Activated naive CD4-positive, alpha-beta T cell treated with anti-CD3 and anti-CD28 coated beads, Interleukin-2, amount 50 U/mL, for 72 hours (primary cell): Measurements from ENCODE around the gene ABCB11. TPM values are rescaled to one million over a fixed set of nuclear protein-coding genes. Genes with fewer than 3 reads are reported as not detected.

Experiments used
- ATAC-seq, 2 donors: fragments of 150-1000 bp; cut with Tn5 transposase; 2 replicates each; pipeline ENCODE4 v1.10.0; 2021; ENCODE audit warnings: mild to moderate bottlenecking in 2 of 2, moderate library complexity in 2 of 2
- DNase-seq, 2 donors: peaks; one replicate each; pipeline ENCODE4 v3.0.0; 2021 to 2022; ENCODE audit warnings: low spot score in 2 of 2
- H3K27ac Mint-ChIP-seq, 2 donors: one replicate each; pipeline ENCODE4 v1.8.0; 2022; ENCODE audit warnings: mild to moderate bottlenecking in 2 of 2, mixed read lengths in 2 of 2
- H3K36me3 Mint-ChIP-seq, 2 donors: one replicate each; pipeline ENCODE4 v1.8.0; 2022; ENCODE audit warnings: mixed read lengths in 2 of 2
- H3K9me3 Mint-ChIP-seq, 2 donors: one replicate each; pipeline ENCODE4 v1.8.0; 2022; ENCODE audit warnings: mixed read lengths in 2 of 2
- total RNA-seq, 2 donors: library from RNA; stranded (reverse); gene quantifications; one replicate each; pipeline ENCODE4 v1.2.3, GENCODE V29; 2022

The ABCB11 gene
- total RNA-seq, 2 donors from 2014 or later: not detected

DNA sequence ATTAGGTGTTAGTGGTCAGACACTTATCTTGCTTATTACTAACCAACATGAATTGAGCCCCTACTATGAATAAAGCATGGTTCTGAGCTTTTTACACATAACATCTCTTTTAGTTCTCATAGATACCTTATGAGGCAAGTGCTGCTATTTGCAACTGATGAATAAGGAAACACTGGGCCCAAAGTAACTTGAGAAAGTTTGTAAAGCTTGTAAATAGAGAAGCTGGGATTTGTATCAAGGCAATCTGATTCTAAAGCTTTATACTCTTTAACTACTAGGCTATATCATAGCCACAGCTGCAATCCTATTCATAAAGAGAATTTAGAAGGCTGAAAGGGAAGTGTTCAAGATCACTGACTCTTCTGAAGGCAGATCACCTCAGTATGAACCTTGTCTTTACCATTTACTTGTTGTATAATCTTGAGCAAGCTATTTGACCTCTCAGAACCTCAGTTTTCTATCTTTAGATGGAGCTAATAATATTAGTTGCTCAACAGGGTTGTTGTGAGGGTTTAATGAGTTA lies 60.4 kb downstream of the ABCB11 start:
- Mint-ChIP-seq H3K36me3 (no peaks in the 10 kb centered on the region), H3K27ac (no peak overlapping the region), H3K9me3 (no peaks in the 10 kb centered on the region)
- no peak for DNase-seq
- no peak for ATAC-seq

DNA sequence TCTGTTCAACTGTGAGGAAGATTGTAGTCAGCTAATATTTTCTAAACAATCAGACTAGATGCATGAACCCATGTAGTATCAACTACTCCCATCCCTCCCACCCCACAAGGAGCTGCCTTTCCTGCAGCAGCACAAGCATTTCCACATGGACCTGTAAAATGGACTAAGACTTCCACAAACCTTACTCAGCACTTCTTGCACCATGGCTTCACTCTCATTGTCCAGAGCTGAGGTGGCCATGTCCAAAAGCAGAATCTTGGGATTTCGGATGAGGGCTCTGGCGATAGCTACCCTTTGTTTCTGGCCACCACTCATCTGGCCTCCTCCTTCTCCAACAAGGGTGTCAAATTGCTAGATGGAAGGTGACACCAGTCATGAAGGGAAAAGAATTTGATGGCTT lies 61.3 kb downstream of the ABCB11 start:
- Mint-ChIP-seq H3K9me3 (no peaks in the 10 kb centered on the region), H3K36me3 (no peaks in the 10 kb centered on the region), H3K27ac (no peak overlapping the region)
- no peak for DNase-seq
- ATAC-seq: no peak

DNA sequence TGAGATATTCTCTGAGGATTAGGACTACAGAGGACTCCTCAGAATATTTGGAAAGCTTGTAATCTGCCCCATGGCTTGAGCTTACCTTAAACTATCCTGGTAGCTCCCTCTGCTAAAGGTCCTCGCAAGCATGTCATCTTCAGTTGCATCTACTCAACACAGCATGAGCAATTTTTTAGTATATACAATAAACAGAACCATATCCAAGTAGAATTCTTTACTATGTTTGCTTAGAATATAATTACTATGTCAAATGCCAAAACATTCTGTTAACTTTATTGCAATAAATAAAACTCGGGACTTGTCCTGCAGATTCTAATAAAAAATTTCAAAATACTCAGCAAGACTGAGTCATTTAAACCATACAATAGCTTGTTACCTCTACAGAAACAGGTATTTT lies 62.8 kb downstream of the ABCB11 start:
- no peaks in the 10 kb centered on the region for H3K36me3 Mint-ChIP-seq
- DNase-seq: no peak
- ATAC-seq: no peak
- H3K9me3 Mint-ChIP-seq: no peaks in the 10 kb centered on the region
- no peak overlapping the region for H3K27ac Mint-ChIP-seq

DNA sequence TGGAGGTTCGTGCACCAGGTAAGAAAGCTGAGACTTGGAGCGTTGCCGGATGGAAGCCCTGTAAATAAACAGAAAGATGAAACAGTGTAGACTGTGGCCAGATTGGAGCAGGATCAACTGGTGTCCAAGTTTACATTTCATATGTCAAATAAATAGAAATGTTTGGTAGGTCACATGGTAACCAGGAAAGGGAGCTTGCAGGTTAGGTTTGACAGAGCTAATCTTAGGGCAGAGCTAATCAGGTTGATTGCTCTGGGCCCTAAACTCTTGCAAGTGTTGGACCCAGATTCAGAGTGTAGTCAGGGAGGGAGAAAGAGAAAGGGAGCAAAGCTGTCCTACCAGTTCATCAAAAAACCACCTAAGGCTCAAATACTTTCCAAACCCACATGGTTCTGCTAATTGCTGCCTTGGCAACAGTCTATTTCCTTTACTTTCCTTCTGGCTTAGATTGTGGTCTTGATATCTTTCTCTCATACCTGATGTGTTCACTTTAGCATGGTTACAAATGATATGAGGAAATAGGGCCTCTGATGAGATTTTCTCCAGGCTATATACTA lies 66.8 kb downstream of the ABCB11 start:
- no peaks in the 10 kb centered on the region for H3K9me3 Mint-ChIP-seq
- ATAC-seq (no peak), DNase-seq (no peak)
- no peaks in the 10 kb centered on the region for H3K36me3 Mint-ChIP-seq
- no peak overlapping the region for H3K27ac Mint-ChIP-seq

DNA sequence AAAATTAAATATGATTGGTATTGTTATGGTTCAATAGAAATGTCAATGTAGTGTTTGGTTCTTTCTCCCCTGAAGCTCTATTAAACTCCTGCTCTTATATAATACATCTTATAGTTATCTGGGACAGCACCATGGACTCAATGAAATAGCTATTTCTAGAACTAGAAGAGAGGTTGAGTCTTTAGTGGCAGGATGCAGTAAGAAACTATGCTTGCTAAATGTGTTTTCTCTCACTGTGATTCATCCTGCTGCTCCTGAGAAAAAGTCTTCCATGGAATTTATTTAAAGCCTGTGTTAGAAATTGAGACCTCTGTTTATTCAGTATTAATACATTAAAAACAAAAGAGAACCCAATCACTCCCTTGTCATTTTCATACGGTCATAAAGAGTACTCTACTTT lies 68.5 kb downstream of the ABCB11 start:
- DNase-seq: no peak
- H3K27ac Mint-ChIP-seq: no peak overlapping the region
- H3K9me3 Mint-ChIP-seq: no peaks in the 10 kb centered on the region
- ATAC-seq: no peak
- no peaks in the 10 kb centered on the region for H3K36me3 Mint-ChIP-seq

DNA sequence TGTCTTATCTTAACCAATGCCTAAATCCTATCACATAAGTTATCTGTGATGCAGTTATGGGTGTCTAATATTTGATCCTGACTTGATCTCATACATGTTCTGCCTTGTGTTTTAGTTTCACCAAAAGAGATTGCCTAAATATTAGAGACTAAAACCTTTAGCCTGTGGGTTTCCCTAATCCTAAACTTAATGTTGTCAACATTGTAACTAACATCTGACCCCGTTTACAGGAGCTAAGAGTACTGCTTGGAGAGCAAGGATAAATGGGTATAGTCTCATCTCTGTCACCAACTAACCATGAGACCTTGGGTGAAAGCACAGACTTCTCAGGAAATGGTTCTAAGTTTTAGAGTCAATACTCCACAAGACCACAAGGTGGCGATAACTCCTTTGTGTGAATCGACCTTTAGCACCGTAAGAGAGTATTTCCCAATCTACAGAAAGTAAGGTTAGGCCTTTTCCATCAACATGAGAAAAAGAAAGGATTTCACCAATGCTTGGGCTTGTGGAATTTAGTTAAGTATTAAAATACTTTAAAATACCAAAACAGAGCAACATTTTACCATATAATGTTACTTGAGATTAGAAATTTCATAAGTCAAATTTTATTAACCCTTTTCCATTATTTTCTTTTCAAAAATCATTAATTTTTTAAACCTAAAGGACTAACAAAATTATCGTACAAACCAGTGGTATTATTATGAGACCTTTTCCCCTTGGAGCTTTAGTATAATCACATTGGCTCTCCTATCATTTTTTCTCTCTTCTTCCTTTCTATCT lies 69.5 kb downstream of the ABCB11 start:
- DNase-seq (peak in 1 of 2 donors; percentile 41), ATAC-seq (peak; percentile 69 to 81)
- Mint-ChIP-seq H3K9me3 (no peaks in the 10 kb centered on the region), H3K27ac (no peak overlapping the region), H3K36me3 (no peaks in the 10 kb centered on the region)

DNA sequence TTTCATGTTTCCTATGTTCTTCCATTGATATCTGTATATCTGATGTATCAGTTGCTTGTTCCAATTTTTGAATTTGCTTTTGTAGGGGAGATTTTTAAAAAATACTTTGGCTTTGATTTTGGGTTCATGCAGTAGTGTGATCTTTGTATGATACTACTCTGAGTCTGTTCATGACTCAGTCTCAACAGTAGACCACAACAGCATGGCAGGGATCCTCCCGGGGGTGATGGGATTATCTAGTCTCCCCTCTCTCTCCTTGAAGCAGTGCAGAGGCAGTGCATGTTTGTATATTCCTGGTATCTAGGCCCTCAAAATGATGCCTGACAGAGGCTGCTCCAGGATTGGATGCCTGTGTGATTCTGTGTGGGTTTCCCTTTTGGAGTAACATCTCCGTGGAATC lies 74.7 kb downstream of the ABCB11 start:
- ATAC-seq (peak in 1 of 2 donors; percentile 55), DNase-seq (no peak)
- Mint-ChIP-seq H3K27ac (no peak overlapping the region), H3K36me3 (peaks cover 12 to 15% of the 10 kb centered on the region in 2 donors), H3K9me3 (peaks cover 8 to 15% of the 10 kb centered on the region in 2 donors)

DNA sequence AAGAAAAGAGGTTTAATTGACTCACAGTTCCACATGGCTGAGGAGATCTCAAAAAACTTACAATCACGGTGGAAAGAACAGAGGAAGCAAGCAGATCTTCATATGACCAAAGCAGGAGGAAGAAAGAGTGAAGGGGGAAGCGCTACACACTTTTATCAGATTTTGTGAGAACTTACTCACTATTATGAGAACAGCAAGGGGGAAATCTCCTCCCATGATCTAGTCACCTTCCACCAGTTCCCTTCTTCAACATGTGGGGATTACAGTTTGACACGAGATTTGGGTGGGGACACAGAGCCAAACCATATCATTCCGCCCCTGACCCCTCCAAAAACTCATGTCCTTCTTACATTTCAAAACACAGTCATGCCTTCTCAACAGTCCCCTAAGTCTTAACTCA lies 75.8 kb downstream of the ABCB11 start:
- Mint-ChIP-seq H3K9me3 (peaks cover 8 to 15% of the 10 kb centered on the region in 2 donors), H3K36me3 (peaks cover 12 to 15% of the 10 kb centered on the region in 2 donors), H3K27ac (no peak overlapping the region)
- ATAC-seq: no peak
- no peak for DNase-seq

DNA sequence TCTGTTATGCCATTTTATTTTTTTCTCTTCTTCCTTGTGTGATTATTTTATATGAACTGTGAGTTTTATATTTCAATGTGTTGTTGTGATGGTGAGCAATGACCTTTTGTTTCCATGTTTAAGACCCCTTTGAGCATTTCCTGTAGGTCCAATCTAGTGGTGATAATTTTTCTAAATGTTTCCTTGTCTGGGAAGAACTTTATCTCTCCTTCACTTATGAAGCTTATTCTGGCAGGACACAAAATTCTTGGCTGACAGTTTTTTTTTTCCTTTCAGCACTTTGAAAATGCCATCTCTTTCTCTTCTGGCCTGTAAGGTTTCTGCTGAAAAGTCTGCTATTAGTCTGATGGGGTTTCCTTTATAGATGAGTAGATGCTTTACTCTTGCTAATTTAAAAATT lies 76.9 kb downstream of the ABCB11 start:
- Mint-ChIP-seq H3K27ac (no peak overlapping the region), H3K9me3 (peaks cover 8 to 15% of the 10 kb centered on the region in 2 donors), H3K36me3 (peaks cover 12 to 15% of the 10 kb centered on the region in 2 donors)
- no peak for DNase-seq
- no peak for ATAC-seq

DNA sequence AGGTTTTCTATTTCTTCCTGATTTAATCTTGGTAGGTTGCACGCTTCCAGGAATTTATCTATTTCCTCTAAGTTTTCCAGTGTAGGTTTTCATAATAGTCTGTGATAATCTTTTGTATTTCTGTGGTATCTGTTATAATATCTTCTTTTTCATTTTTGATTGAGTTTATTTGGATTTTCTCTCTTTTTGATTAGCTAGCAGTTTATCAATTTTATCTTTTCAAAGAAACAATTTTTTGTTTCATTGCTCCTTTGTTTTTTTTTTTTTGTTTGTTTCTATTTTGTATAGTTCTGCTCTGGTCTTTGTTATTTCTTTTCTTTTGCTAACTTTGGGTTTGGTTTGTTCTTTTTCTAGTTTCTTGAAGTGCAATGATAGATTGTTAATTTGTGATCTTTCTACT lies 78.7 kb downstream of the ABCB11 start:
- DNase-seq (no peak), ATAC-seq (no peak)
- Mint-ChIP-seq H3K27ac (no peak overlapping the region), H3K9me3 (peaks cover 8 to 15% of the 10 kb centered on the region in 2 donors), H3K36me3 (peaks cover 12 to 15% of the 10 kb centered on the region in 2 donors)

DNA sequence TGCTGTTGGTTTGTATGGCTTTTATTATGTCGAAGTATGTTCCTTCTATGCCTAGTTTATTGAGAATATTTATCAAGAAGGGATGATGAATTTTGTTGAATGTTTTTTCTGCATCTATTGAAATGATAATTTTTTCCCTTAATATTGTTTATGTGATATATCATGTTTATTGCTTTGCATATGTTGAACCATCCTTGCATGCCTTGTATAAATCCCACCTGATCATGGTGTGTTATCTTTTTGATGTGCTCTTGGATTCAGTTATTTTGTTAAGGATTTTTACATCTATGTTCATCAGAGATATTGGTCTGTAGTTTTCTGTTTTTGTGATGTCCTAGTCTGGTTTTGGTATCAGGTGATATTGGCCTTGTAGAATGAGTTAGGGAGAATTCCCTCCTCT lies 79.3 kb downstream of the ABCB11 start:
- ATAC-seq (no peak), DNase-seq (no peak)
- no peak overlapping the region for H3K27ac Mint-ChIP-seq
- peaks cover 8 to 15% of the 10 kb centered on the region in 2 donors for H3K9me3 Mint-ChIP-seq
- peaks cover 12 to 15% of the 10 kb centered on the region in 2 donors for H3K36me3 Mint-ChIP-seq

DNA sequence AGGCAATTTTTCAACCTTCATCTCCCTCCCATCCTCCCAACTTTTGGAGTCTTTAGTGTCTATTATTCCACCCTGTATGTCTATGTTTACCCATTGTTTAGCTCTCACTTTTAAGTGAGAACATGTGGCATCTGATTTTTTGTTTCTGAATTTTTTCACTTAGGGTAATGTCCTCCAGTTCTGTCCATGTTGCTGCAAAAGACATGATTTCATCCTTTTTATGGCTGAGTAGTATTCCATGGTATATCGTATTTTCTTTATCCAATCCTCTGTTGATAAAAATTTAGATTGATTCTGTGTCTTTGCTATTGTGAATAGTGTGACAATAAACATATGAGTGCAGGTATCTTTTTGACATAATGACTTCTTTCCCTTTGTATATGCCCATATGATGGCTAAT lies 81.8 kb downstream of the ABCB11 start:
- no peak for ATAC-seq
- peaks cover 12 to 15% of the 10 kb centered on the region in 2 donors for H3K36me3 Mint-ChIP-seq

DNA sequence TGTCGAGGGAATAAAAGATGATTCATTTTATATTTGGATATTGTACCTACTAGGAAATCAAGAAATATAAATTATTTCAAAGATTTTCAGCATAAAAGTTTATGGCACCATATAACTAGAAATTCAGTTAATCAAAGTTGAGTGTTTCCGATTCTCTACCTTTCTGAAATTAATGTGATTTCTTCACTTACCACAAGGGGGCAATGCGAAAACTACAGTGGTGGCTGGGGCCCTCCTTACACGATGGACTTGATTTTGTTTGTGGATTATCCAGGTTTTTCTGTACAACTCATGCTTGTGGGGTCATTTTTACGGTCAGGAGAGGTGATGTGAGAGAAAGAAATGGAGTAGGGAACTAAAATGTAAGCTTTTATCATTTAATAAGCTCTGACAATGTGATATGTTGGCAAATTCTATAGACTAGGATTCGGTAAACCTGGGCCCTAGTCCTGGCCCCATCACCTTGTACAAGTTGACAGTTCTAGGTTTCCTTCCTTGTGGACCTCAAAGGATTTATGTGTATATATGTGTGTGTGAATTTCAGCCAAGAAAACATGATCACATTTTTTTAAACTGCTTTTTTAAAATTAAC lies 82.4 kb downstream of the ABCB11 start:
- Mint-ChIP-seq H3K9me3 (peaks cover 8 to 10% of the 10 kb centered on the region in 2 donors), H3K36me3 (peaks cover 12 to 15% of the 10 kb centered on the region in 2 donors), H3K27ac (no peak overlapping the region)
- ATAC-seq (no peak), DNase-seq (peak in 1 of 2 donors; percentile 10)

More for the DNA sequence above, 81.8 kb downstream of the ABCB11 start:
- no peak overlapping the region for H3K27ac Mint-ChIP-seq
- H3K9me3 Mint-ChIP-seq: peaks cover 8 to 10% of the 10 kb centered on the region in 2 donors
- DNase-seq: no peak

DNA sequence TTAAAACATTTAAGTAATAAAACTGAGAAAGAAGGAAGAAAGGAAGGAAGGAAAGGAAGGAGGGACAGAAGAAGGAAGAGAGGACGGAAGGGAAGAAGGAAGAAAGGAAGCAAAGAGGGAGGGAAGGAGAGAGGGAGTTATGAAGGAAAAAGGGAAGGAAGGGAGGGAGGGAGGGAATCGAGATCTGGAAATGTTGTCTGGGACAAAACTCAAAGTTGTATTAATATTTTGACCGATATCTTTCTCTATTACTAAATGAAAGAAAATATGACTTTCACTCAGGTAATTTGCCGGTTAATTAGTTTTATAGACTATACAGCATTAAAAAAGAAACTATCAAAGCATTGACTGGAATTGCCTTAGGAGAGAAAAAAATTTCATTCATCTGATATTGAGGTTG lies 85.6 kb downstream of the ABCB11 start:
- ATAC-seq: no peak
- no peak overlapping the region for H3K27ac Mint-ChIP-seq

DNA sequence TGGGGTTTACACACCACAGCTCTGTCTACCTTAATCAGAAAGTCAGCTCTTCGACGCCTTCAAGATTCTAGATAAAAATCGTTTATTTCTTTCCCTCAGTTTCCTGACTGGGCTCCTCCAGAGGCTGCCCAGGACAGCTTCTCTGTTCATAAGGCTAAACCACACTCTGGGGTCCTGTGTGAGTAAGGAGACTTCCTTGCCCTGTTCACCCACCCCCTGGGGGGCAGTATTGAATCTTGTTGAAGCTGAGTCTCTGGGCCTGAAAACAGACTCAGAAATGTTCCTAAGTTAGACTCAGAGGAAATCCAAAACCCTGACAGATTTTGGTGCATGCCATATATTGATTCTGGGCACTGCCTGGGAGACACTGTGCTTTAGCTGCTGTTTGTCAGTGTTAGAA lies 87.1 kb downstream of the ABCB11 start:
- Mint-ChIP-seq H3K27ac (no peak overlapping the region), H3K36me3 (no peaks in the 10 kb centered on the region), H3K9me3 (no peaks in the 10 kb centered on the region)
- ATAC-seq (no peak), DNase-seq (no peak)

More for the DNA sequence above, 85.6 kb downstream of the ABCB11 start:
- no peaks in the 10 kb centered on the region for H3K36me3 Mint-ChIP-seq
- H3K9me3 Mint-ChIP-seq: no peaks in the 10 kb centered on the region
- no peak for DNase-seq

DNA sequence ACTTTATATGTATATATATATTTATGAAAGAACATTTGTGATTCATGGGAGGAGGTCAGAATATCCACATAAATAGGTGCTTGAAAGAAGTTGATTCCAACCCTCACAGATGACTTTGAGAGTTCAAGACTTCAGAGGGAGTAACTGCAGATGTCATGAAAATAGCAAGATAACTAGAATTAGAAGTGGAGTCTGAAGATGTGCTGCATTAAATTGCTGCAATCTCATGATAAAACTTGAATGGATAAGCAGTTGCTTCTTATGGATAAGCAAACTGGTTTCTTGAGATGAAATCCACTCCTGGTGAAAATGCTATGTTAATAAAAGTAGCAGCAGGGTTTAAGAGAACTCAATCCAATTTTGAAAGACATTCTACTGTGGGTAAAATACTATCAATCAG lies 89.8 kb downstream of the ABCB11 start:
- Mint-ChIP-seq H3K27ac (no peak overlapping the region), H3K36me3 (no peaks in the 10 kb centered on the region), H3K9me3 (no peaks in the 10 kb centered on the region)
- no peak for DNase-seq
- ATAC-seq: no peak

DNA sequence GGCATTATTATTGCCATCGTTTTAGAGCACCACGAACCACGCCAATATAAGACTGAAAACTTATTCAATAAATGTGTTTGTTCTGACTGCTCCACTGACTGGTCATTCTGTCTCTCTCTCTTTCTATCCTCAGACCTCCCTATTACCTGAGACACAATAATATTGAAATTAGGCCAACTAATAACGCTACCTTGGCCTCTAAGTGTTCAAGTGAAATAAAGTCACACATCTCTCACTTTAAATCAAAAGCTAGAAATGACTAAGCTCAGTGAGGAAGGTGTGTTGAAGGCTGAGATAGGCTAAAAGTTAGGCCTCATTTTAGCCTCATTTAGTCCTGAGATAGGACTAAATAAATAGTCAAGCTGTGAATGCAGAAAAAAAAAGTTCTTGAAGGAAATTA lies 91.2 kb downstream of the ABCB11 start:
- no peaks in the 10 kb centered on the region for H3K9me3 Mint-ChIP-seq
- peak in 1 of 2 donors; percentile 72 for ATAC-seq
- H3K36me3 Mint-ChIP-seq: no peaks in the 10 kb centered on the region
- no peak for DNase-seq
- no peak overlapping the region for H3K27ac Mint-ChIP-seq
